ENCODE results near the gene ITGA6.

Gene ITGA6

GRCh38 chr2:172416447-172417058 is 10.8 kb upstream of the ITGA6 start:
- ATAC-seq (peak; percentile 28), DNase-seq (no peak)

- no peak for ATAC-seq
These were observed 7.2 kb upstream of the ITGA6 start for GRCh38 chr2:172420216-172420615.

GRCh38 chr2:172423160-172423559 is 4.2 kb upstream of the ITGA6 start:
- no peak for ATAC-seq
- DNase-seq: no peak

More at GRCh38 chr2:172420216-172420615, 7.2 kb upstream of the ITGA6 start:
- DNase-seq: no peak

GRCh38 chr2:172425336-172425735 is 2.0 kb upstream of the ITGA6 start:
- no peak for ATAC-seq
- DNase-seq: no peak

GRCh38 chr2:172426635-172427255 is 641 bp upstream of the ITGA6 start:
- no peak for ATAC-seq
- no peak for DNase-seq

GRCh38 chr2:172427990-172428831 is 825 bp downstream of the ITGA6 start:
- ATAC-seq (peak; percentile 50), DNase-seq (peak; percentile 55)

- no peak for ATAC-seq
These were observed 1.4 kb downstream of the ITGA6 start for GRCh38 chr2:172428832-172429210.

GRCh38 chr2:172429301-172429968 is 2.0 kb downstream of the ITGA6 start:
- ATAC-seq: no peak
- no peak for DNase-seq

More at GRCh38 chr2:172428832-172429210, 1.4 kb downstream of the ITGA6 start:
- DNase-seq: no peak

GRCh38 chr2:172430027-172430426 is 2.6 kb downstream of the ITGA6 start:
- DNase-seq (no peak), ATAC-seq (no peak)

GRCh38 chr2:172430678-172431077 is 3.3 kb downstream of the ITGA6 start:
- no peak for ATAC-seq

GRCh38 chr2:172431463-172431862 is 4.1 kb downstream of the ITGA6 start:
- ATAC-seq (no peak), DNase-seq (no peak)

More at GRCh38 chr2:172430678-172431077, 3.3 kb downstream of the ITGA6 start:
- DNase-seq: no peak

GRCh38 chr2:172431993-172432392 is 4.6 kb downstream of the ITGA6 start:
- no peak for DNase-seq
- ATAC-seq: no peak

GRCh38 chr2:172433144-172433543 is 5.8 kb downstream of the ITGA6 start:
- ATAC-seq (peak; percentile 16), DNase-seq (no peak)

- ATAC-seq: no peak
- DNase-seq: no peak
These were observed 7.6 kb downstream of the ITGA6 start for GRCh38 chr2:172434821-172435605.

- DNase-seq: no peak
- ATAC-seq: no peak
These were observed 8.2 kb downstream of the ITGA6 start for GRCh38 chr2:172435606-172435911.

- no peak for ATAC-seq
- no peak for DNase-seq
These were observed 9.5 kb downstream of the ITGA6 start for GRCh38 chr2:172436889-172437288.

GRCh38 chr2:172437419-172438341 is 10.3 kb downstream of the ITGA6 start:
- peak; percentile 65 for DNase-seq
- peak; percentile 83 for ATAC-seq

GRCh38 chr2:172438741-172439508 is 11.5 kb downstream of the ITGA6 start:
- ATAC-seq (no peak), DNase-seq (no peak)

GRCh38 chr2:172439509-172439860 is 12.1 kb downstream of the ITGA6 start:
- DNase-seq (no peak), ATAC-seq (no peak)

GRCh38 chr2:172439911-172440310 is 12.5 kb downstream of the ITGA6 start:
- DNase-seq (no peak), ATAC-seq (no peak)

All from stimulated activated naive CD8-positive, alpha-beta T cell treated with anti-CD3 and anti-CD28 coated beads, Interleukin-15, Interleukin-2, amounts not matched to agents 100 U/mL and 50 U/mL, for 24 hours (primary cell).